HCT116 (cell line): ENCODE measurements around the gene GPR171. TPM values are rescaled to one million over a fixed set of nuclear protein-coding genes. Genes with fewer than 3 reads are reported as not detected.

Source experiments
- ATAC-seq: fragments of 200-7000 bp; cut with Tn5 transposase; 2 replicates; pipeline ENCODE4 v1.9.1; 2020; ENCODE audit warnings: mild to moderate bottlenecking, moderate library complexity
- BruUV-seq: library from RNA; stranded (reverse); fragments of 400-500 nt; replicated peaks from 2 replicates; lab custom pipeline; 2021; lab: Mats Ljungman, UMichigan
- CTCF ChIA-PET: fragments of 300-600 bp; sonication (Branson Sonifier 250); formaldehyde crosslinking; loops from one replicate; lab custom pipeline; 2021; ENCODE audit warnings: antibody characterized with exemption; lab: Charles Lee
- POLR2A ChIA-PET: fragments of 300-600, 350-600 bp; sonication (Branson Sonifier 250); formaldehyde crosslinking; loops from one replicate; lab custom pipeline; 2021; ENCODE audit warnings: antibody characterized with exemption; lab: Charles Lee
- RAD21 ChIA-PET, 2 experiments: fragments of 300-600 bp; sonication (Branson Sonifier 250); formaldehyde crosslinking; loops; one replicate each; lab custom pipeline; 2023; ENCODE audit warnings: low total read pairs in 2 of 2; ENCODE audit not compliant: uncharacterized antibody in 2 of 2, unreplicated experiment in 2 of 2, low non-redundant PET in 1 of 2; lab: Charles Lee
- DNase-seq: peaks from one replicate; pipeline ENCODE4 v3.0.0-alpha.2; 2010; ENCODE audit warnings: low read depth, low spot score
- H2AFZ ChIP-seq: fragments of 200-600 bp; shearing (Covaris generic), sonication (generic); 2 replicates; pipeline ENCODE4 v1.6.1; 2017; ENCODE audit warnings: low read depth, mixed run types, mixed read lengths, antibody characterized with exemption, low read length; ENCODE audit not compliant: poor library complexity, severe bottlenecking
- H3K27ac ChIP-seq: 2 replicates; pipeline ENCODE4 v1.5.1; 2012; ENCODE audit warnings: low read depth, low read length
- H3K27me3 ChIP-seq: fragments of 200-600 bp; sonication (generic); 2 replicates; pipeline ENCODE4 v1.6.1; 2016; ENCODE audit warnings: mixed run types, low read length, mixed read lengths; ENCODE audit not compliant: insufficient read depth
- H3K36me3 ChIP-seq, 2 experiments: fragments of 200-500 bp in 1 of 2; fragments of 200-600 bp in 1 of 2; sonication (Bioruptor generic) in 1 of 2; sonication (generic) in 1 of 2; 2 replicates each; pipeline versions ENCODE4 v1.5.1 to v1.6.1; 2014 to 2016; ENCODE audit warnings: low read length in 2 of 2, inconsistent platforms in 1 of 2, mixed read lengths in 1 of 2, mixed run types in 1 of 2; ENCODE audit not compliant: insufficient read depth in 2 of 2, control insufficient read depth in 1 of 2
- H3K4me1 ChIP-seq, 2 experiments: fragments of 200-600 bp in 1 of 2; sonication (generic) in 1 of 2; 2 replicates each; pipeline versions ENCODE4 v1.5.1 to v1.6.1; 2012 to 2017; ENCODE audit warnings: low read length in 2 of 2, inconsistent platforms in 1 of 2, mild to moderate bottlenecking in 1 of 2, mixed read lengths in 1 of 2, mixed run types in 1 of 2, moderate library complexity in 1 of 2; ENCODE audit not compliant: insufficient read depth in 2 of 2, control insufficient read depth in 1 of 2
- H3K4me2 ChIP-seq: fragments of 200-600 bp; sonication (generic); 2 replicates; pipeline ENCODE4 v1.6.1; 2017; ENCODE audit warnings: mixed run types, low read length, mixed read lengths
- H3K4me3 ChIP-seq, 2 experiments: fragments of 200-600 bp in 1 of 2; sonication (generic) in 1 of 2; replicated peaks in 1 of 2; 2 replicates each; pipeline ENCODE4 v1.5.1; 2011 to 2016; ENCODE audit warnings: low read length in 2 of 2, control low read depth in 1 of 2, low read depth in 1 of 2, mild to moderate bottlenecking in 1 of 2, mixed read lengths in 1 of 2, mixed run types in 1 of 2
- H3K79me2 ChIP-seq: fragments of 200-600 bp; sonication (generic); 2 replicates; pipeline ENCODE4 v1.6.1; 2017; ENCODE audit warnings: mild to moderate bottlenecking, mixed run types, low read length, moderate library complexity, mixed read lengths; ENCODE audit not compliant: insufficient read depth
- H3K9ac ChIP-seq: fragments of 200-600 bp; sonication (generic); 2 replicates; pipeline ENCODE4 v1.6.1; 2016; ENCODE audit warnings: low read length, mixed read lengths
- H3K9me2 ChIP-seq: fragments of 200-600 bp; sonication (generic), shearing (Covaris generic); 2 replicates; pipeline ENCODE4 v1.6.1; 2017; ENCODE audit warnings: mixed run types, mild to moderate bottlenecking, moderate library complexity; ENCODE audit not compliant: insufficient read depth
- H3K9me3 ChIP-seq, 2 experiments: fragments of 200-500 bp in 1 of 2; fragments of 200-600 bp in 1 of 2; sonication (Bioruptor generic) in 1 of 2; sonication (generic) in 1 of 2; 2 replicates each; pipeline ENCODE4 v1.6.1; 2014 to 2017; ENCODE audit warnings: low read length in 2 of 2, mixed read lengths in 2 of 2, inconsistent platforms in 1 of 2, low read depth in 1 of 2, mild to moderate bottlenecking in 1 of 2, mixed run types in 1 of 2, moderate library complexity in 1 of 2; ENCODE audit not compliant: control insufficient read depth in 1 of 2, insufficient read depth in 1 of 2
- H4K20me1 ChIP-seq: fragments of 200-600 bp; sonication (generic), shearing (Covaris generic); 2 replicates; pipeline ENCODE4 v1.6.1; 2017; ENCODE audit warnings: mixed run types, mild to moderate bottlenecking, moderate library complexity; ENCODE audit not compliant: insufficient read depth
- CBX3 ChIP-seq: IDR thresholded peaks from 2 replicates; pipeline ENCODE4 v1.6.1; 2012; ENCODE audit warnings: low read depth
- CEBPB ChIP-seq: IDR thresholded peaks from 2 replicates; pipeline ENCODE4 v1.6.1; 2012; ENCODE audit warnings: low read depth
- CTCF ChIP-seq, 3 experiments: fragments of 200-600 bp in 1 of 3; sonication (generic) in 1 of 3; IDR thresholded peaks in 2 of 3; conservative IDR thresholded peaks in 1 of 3; 2 replicates each; pipeline ENCODE4 v1.5.1; 2012 to 2017; ENCODE audit warnings: low read depth in 2 of 3, low read length in 2 of 3, antibody characterized with exemption in 1 of 3, borderline replicate concordance in 1 of 3, control low read depth in 1 of 3, mild to moderate bottlenecking in 1 of 3, mixed read lengths in 1 of 3, mixed run types in 1 of 3, moderate library complexity in 1 of 3; ENCODE audit not compliant: insufficient read depth in 1 of 3
- ELF1 ChIP-seq: IDR thresholded peaks from 2 replicates; pipeline ENCODE4 v1.6.1; 2012; ENCODE audit warnings: low read depth, borderline replicate concordance
- EZH2 ChIP-seq: fragments of 200-600 bp; sonication (generic); IDR thresholded peaks from 2 replicates; pipeline ENCODE4 v1.6.1; 2017; ENCODE audit warnings: antibody characterized with exemption, mixed run types
- EZH2phosphoT487 ChIP-seq: fragments of 200-600 bp; IDR thresholded peaks from 2 replicates; pipeline ENCODE4 v1.6.1; 2018; ENCODE audit warnings: antibody characterized with exemption, borderline replicate concordance
- POLR2AphosphoS5 ChIP-seq: IDR thresholded peaks from 2 replicates; pipeline ENCODE4 v1.6.1; 2011; ENCODE audit warnings: mild to moderate bottlenecking, low read depth, low read length, moderate library complexity
- YY1 ChIP-seq: IDR thresholded peaks from 2 replicates; pipeline ENCODE4 v1.6.1; 2011; ENCODE audit warnings: low read length, low read depth, moderate library complexity, mild to moderate bottlenecking; ENCODE audit not compliant: insufficient replicate concordance; ENCODE audit errors: extremely low read depth
- ZBTB33 ChIP-seq: IDR thresholded peaks from 2 replicates; pipeline ENCODE4 v1.6.1; 2011; ENCODE audit warnings: mild to moderate bottlenecking, low read length, moderate library complexity; ENCODE audit not compliant: insufficient replicate concordance; ENCODE audit errors: extremely low read depth
- intact Hi-C: fragments of 100-400 bp; cut with micrococcal nuclease; formaldehyde crosslinking; loops from 2 replicates; pipeline ENCODE4 v1.10.0; 2022
- total RNA-seq: library from RNA; stranded (reverse); gene quantifications from one replicate; pipeline ENCODE4 v1.2.1, GENCODE V29; 2021; ENCODE audit not compliant: unreplicated experiment

The GPR171 gene
- total RNA-seq, 1 experiment from 2014 or later: not detected

- POLR2A ChIA-PET: no interaction called here
- TF ChIP-seq EZH2 (no peak), CBX3 (no peak), CTCF (IDR thresholded peaks at IDR 0.05 in 2 of 3, conservative IDR thresholded peaks at IDR 0.05 in 1 of 3; ENCODE audit: borderline replicate concordance in 1 of 3, insufficient read depth in 1 of 3, low read depth in 2 of 3, low read length in 2 of 3) (no peak), CEBPB (no peak), ZBTB33 (no peak), ELF1 (no peak), EZH2phosphoT487 (no peak), POLR2AphosphoS5 (no peak), YY1 (no peak)
- H3K9me3 ChIP-seq: no peaks in the 10 kb centered on the region
- no peaks in the 10 kb centered on the region for H3K36me3 ChIP-seq
- H3K9ac ChIP-seq: no peak overlapping the region
- H3K9me2 ChIP-seq: no peaks in the 10 kb centered on the region
- ATAC-seq (no peak), DNase-seq (no peak)
- H2AFZ ChIP-seq: no peak overlapping the region
- CTCF ChIA-PET: no interaction called here
- no peak overlapping the region for H3K4me3 ChIP-seq
- no peaks in the 10 kb centered on the region for H3K27me3 ChIP-seq
- H3K79me2 ChIP-seq: no peaks in the 10 kb centered on the region
- RAD21 ChIA-PET: no interaction called here
- intact Hi-C loops: no loop called here
- no peak overlapping the region for H3K4me2 ChIP-seq
- no TSS peak for BruUV-seq
- peaks cover 0 to 16% of the 10 kb centered on the region in 2 experiments; a peak in 2 of 4 replicates for H3K4me1 ChIP-seq
- H4K20me1 ChIP-seq: no peaks in the 10 kb centered on the region
- H3K27ac ChIP-seq: no peak overlapping the region
These were observed 27.6 kb upstream of the GPR171 start for GRCh38 chr3:151230646-151231045.
